LNCAP (cell line): Measurements from ENCODE around the gene SLCO1B3.

Experiments
- CTCF ChIP-seq: fragments of 450-650 bp; IDR thresholded peaks from 2 replicates; pipeline ENCODE4 v1.5.1; 2017; ENCODE audit warnings: mild to moderate bottlenecking

Gene SLCO1B3

GRCh38 chr12:20832911-20833310 lies 22.4 kb downstream of the SLCO1B3 start:
- TF ChIP-seq CTCF, result no peak

GRCh38 chr12:20852649-20853048 lies 42.1 kb downstream of the SLCO1B3 start:
- no peak for TF ChIP-seq CTCF

GRCh38 chr12:20863056-20863455 lies 52.6 kb downstream of the SLCO1B3 start:
- TF ChIP-seq CTCF, result no peak

- no peak for TF ChIP-seq CTCF
Measured at GRCh38 chr12:20865873-20866272, 55.4 kb downstream of the SLCO1B3 start.

GRCh38 chr12:20868277-20868676 lies 57.8 kb downstream of the SLCO1B3 start:
- TF ChIP-seq CTCF, result no peak

GRCh38 chr12:20883288-20883687 lies 72.8 kb downstream of the SLCO1B3 start:
- no peak for TF ChIP-seq CTCF

GRCh38 chr12:20885116-20885515 lies 74.6 kb downstream of the SLCO1B3 start:
- TF ChIP-seq CTCF, result no peak

- no peak for TF ChIP-seq CTCF
Measured at GRCh38 chr12:20885552-20885951, 75.0 kb downstream of the SLCO1B3 start.
